OCI-LY7 (cell line): Measurements from ENCODE around the gene GANAB. TPM values are rescaled to one million over a fixed set of nuclear protein-coding genes. Genes with fewer than 3 reads are reported as not detected.

Experiments
- BruUV-seq: library from RNA; stranded (reverse); fragments of 400-500 nt; replicated peaks from 2 replicates; lab custom pipeline; 2021; lab: Mats Ljungman, UMichigan
- CTCF ChIA-PET: fragments of 300-600 bp; sonication (Branson Sonifier 250); formaldehyde crosslinking; loops from one replicate; lab custom pipeline; 2022; ENCODE audit warnings: antibody characterized with exemption; ENCODE audit not compliant: unreplicated experiment; lab: Charles Lee
- POLR2A ChIA-PET: fragments of 300-600 bp; sonication (Branson Sonifier 250); formaldehyde crosslinking; loops from one replicate; lab custom pipeline; 2022; ENCODE audit warnings: antibody characterized with exemption; lab: Charles Lee
- DNase-seq: peaks from one replicate; pipeline ENCODE4 v3.0.0-alpha.2; 2015; ENCODE audit warnings: low spot score
- H2AFZ ChIP-seq: fragments of 200-600 bp; sonication (generic), shearing (Covaris generic); 2 replicates; pipeline ENCODE4 v1.6.1; 2014; ENCODE audit warnings: mild to moderate bottlenecking, antibody characterized with exemption, low read length, moderate library complexity
- H3K27ac ChIP-seq: fragments of 200-600 bp; sonication (generic); 2 replicates; pipeline ENCODE4 v1.5.1; 2014; ENCODE audit warnings: mixed run types, low read depth, mild to moderate bottlenecking, moderate library complexity, low read length, inconsistent platforms; ENCODE audit not compliant: poor library complexity, severe bottlenecking
- H3K36me3 ChIP-seq: fragments of 200-600 bp; sonication (generic); 2 replicates; pipeline ENCODE4 v1.6.1; 2014; ENCODE audit warnings: mild to moderate bottlenecking, antibody characterized with exemption, low read length, moderate library complexity, mixed read lengths; ENCODE audit not compliant: insufficient read depth
- H3K4me1 ChIP-seq: fragments of 200-600 bp; sonication (generic); 2 replicates; pipeline ENCODE4 v1.5.1; 2014; ENCODE audit warnings: mild to moderate bottlenecking, low read length; ENCODE audit not compliant: insufficient read depth, poor library complexity, severe bottlenecking
- H3K4me2 ChIP-seq: fragments of 200-600 bp; sonication (generic); 2 replicates; pipeline ENCODE4 v1.6.1; 2014; ENCODE audit warnings: mild to moderate bottlenecking, low read length
- H3K4me3 ChIP-seq: fragments of 200-600 bp; sonication (generic); 2 replicates; pipeline ENCODE4 v1.5.1; 2014; ENCODE audit warnings: mild to moderate bottlenecking, low read depth, low read length; ENCODE audit not compliant: poor library complexity, severe bottlenecking
- H3K79me2 ChIP-seq: fragments of 200-600 bp; sonication (generic); 2 replicates; pipeline ENCODE4 v1.6.1; 2016; ENCODE audit warnings: low read depth, mild to moderate bottlenecking, low read length, moderate library complexity, mixed read lengths; ENCODE audit not compliant: insufficient read depth
- H3K9me2 ChIP-seq: fragments of 200-600 bp; sonication (generic); 2 replicates; pipeline ENCODE4 v1.6.1; 2016; ENCODE audit warnings: mild to moderate bottlenecking, low read length, mixed read lengths; ENCODE audit not compliant: insufficient read depth
- H3K9me3 ChIP-seq: fragments of 200-600 bp; sonication (generic); 2 replicates; pipeline ENCODE4 v1.6.1; 2014; ENCODE audit warnings: mild to moderate bottlenecking, mixed run types, low read length, mixed read lengths
- H4K20me1 ChIP-seq: fragments of 200-600 bp; sonication (generic); 2 replicates; pipeline ENCODE4 v1.6.1; 2014; ENCODE audit warnings: mild to moderate bottlenecking, antibody characterized with exemption, low read length, moderate library complexity, mixed read lengths; ENCODE audit not compliant: insufficient read depth
- CTCF ChIP-seq: fragments of 200-600 bp; sonication (generic); conservative IDR thresholded peaks from 2 replicates; pipeline ENCODE4 v1.5.1; 2014; ENCODE audit warnings: mild to moderate bottlenecking, antibody characterized with exemption, low read length, moderate library complexity, mixed read lengths
- EZH2phosphoT487 ChIP-seq: fragments of 200-600 bp; sonication (generic); IDR thresholded peaks from 2 replicates; pipeline ENCODE4 v1.6.1; 2018; ENCODE audit warnings: low read depth, borderline replicate concordance, mild to moderate bottlenecking, mixed run types, antibody characterized with exemption, low read length, moderate library complexity, mixed read lengths
- intact Hi-C: fragments of 100-400 bp; cut with micrococcal nuclease; formaldehyde crosslinking; loops from one replicate; pipeline ENCODE4 v1.10.0; 2022; ENCODE audit not compliant: unreplicated experiment
- total RNA-seq, 2 experiments: library from RNA; depleted of rRNA in 1 of 2; stranded (reverse); fragments of >200 nt in 1 of 2; shearing (Covaris generic) in 1 of 2; gene quantifications; 2 replicates each; pipeline ENCODE4 v1.2.3, GENCODE V29; 2014 to 2022

Gene GANAB
- total RNA-seq, 2 experiments from 2014 or later: 108 to 217 TPM

DNA sequence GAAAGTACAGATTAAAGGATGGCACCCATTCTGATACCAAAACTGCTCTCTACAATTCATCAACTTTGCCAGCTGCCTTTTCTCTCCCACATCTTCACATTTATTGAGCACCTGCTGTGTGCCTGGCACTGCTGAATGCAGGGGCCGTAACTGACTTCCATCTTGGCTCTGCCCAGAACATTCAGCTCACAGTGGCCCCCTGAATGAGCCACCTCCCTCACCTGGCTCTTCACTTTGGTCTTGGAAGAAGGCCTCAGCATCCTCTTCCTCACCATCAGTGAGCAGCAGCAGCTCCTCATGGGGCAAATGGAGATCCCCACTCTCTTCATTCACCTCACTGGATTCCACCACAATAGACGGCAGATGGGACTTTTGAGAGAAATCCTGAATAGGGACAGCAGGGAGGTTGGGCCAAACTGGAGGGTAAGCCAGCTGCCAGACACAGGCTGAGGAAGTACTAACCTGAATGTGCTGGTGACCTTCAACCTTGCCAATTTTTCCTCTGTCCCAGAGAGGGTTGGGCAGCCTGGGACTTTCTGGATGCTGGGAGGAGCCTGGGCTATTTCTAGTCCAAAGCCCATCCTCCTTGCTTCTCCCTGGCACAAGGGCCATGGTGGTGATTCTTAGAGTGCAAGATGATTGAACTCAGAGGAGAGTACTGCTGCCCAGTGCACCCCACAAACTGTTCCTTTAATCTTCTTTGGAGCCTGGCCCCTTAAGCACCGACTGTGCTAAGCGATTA is 23.2 kb upstream of the GANAB start:
- Histone ChIP-seq H3K36me3 (peaks cover 56% of the 10 kb centered on the region), H3K4me3 (peak overlapping the region; percentile 1), H4K20me1 (peaks cover 6% of the 10 kb centered on the region; the same call in 1 of the 2 replicates), H3K9me2 (no peaks in the 10 kb centered on the region), H3K79me2 (peaks cover 69% of the 10 kb centered on the region), H3K27ac (peak overlapping the region; percentile 39), H3K4me1 (peaks cover 59% of the 10 kb centered on the region), H3K9me3 (no peaks in the 10 kb centered on the region), H3K4me2 (peak overlapping the region; percentile 85), H2AFZ (no peak overlapping the region)
- CTCF ChIA-PET: no interaction called here
- no peak for DNase-seq
- BruUV-seq: no TSS peak
- POLR2A ChIA-PET: interaction anchor here (0.5 to 8.3 kb wide), 8 partner anchors 11 to 1343 kb away, joined by 3 to 159 read pairs (median 4); partner anchors contain the start of genes INTS5, MARK2, MTA2 and TUT1
- TF ChIP-seq CTCF (no peak), EZH2phosphoT487 (no peak)
- intact Hi-C loops: loop anchor here (5.0 kb wide), 3 partner anchors 58 to 103 kb away; partner anchors contain the start of genes HNRNPUL2, TAF6L, TTC9C and TUT1

- peaks cover 52% of the 10 kb centered on the region for H3K4me1 ChIP-seq
- ChIA-PET POLR2A (interaction anchor here (0.7 to 8.3 kb wide), 7 partner anchors 14 to 174 kb away, joined by 3 to 159 read pairs (median 4); partner anchors contain the start of genes INTS5, MTA2, TMEM179B and TUT1), CTCF (no interaction called here)
- no peak overlapping the region for H2AFZ ChIP-seq
- peak overlapping the region; percentile 94 for H3K27ac ChIP-seq
- peaks cover 71% of the 10 kb centered on the region for H3K79me2 ChIP-seq
- peaks cover 44% of the 10 kb centered on the region for H3K36me3 ChIP-seq
- H3K4me3 ChIP-seq: peak overlapping the region; percentile 86
- peaks cover 6% of the 10 kb centered on the region; the same call in 1 of the 2 replicates for H4K20me1 ChIP-seq
- H3K9me2 ChIP-seq: no peaks in the 10 kb centered on the region
- no peak for TF ChIP-seq EZH2phosphoT487
- TF ChIP-seq CTCF: no peak
- DNase-seq: peak; percentile 20
- BruUV-seq: no TSS peak
- intact Hi-C loops: loop anchor here (5.0 kb wide), 1 partner anchor 75 kb away; the partner anchor contains the start of gene TUT1
- H3K9me3 ChIP-seq: no peaks in the 10 kb centered on the region
- peak overlapping the region; percentile 89 for H3K4me2 ChIP-seq
Measured at GRCh38 chr11:62667460-62667859, 21.0 kb upstream of the GANAB start.
